CD4-positive, alpha-beta T cell treated with Interleukin-21 for 1 hour (primary cell): ENCODE measurements around the gene ITGAV.

Source experiments
- DNase-seq: peaks from one replicate; pipeline ENCODE4 v3.0.0-alpha.2; 2020

Gene ITGAV

DNA sequence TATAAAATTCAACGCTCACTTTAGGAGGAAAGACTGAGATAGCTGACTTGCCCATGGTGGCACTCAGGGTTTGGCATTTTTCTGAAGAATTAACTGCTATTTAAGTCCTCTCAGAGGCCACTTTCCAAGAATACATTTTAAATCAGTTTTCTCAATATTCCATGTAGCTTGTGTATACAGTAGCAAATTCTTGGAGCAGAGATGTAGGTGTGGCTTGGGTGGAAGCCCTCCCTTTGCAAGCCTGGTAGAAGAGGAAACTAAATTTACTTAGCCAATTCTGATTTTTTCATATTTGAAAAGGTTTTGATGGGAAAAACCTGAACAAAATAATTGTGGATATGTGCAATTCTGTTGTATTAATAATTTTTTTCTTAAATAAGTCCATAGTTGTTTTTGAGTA lies 14.0 kb upstream of the ITGAV start:
- no peak for DNase-seq

DNA sequence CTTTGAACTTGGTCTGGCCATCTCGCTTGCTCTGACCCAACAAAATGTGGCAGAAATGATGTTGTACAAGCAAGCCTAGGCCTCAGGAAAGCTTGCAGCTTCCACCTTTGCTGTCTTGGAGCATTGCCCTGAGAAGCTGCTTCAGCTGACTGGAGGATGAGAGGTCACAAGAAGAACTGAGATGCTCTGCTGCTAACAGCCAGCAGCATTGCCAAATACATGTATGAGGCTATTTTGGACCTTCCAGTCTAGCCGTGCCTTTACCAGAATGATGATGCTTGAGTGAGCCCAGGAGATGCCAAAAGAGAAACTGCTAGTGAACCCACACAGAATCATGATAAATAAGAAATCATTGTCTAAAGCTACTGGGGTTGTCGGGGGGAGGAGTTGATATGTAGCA lies 13.2 kb upstream of the ITGAV start:
- no peak for DNase-seq

DNA sequence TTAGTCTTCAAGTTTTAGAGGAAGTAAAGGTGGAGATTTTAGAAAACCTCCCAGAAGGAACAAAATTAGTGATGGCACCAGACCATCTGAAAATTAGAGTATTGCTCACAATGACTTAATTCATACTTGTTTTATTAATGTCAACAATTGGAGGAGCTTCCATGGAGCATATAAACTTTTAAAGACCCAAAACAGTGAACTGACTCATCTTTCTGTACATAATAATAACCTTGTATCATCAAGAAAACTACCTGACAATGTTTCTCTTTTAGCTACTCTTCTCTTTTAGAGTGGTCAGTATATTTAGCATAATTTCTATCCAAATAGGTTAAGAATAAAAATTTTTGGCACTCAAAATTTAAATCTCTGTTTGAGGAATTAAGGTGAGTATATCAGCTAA lies 7.2 kb upstream of the ITGAV start:
- no peak for DNase-seq

DNA sequence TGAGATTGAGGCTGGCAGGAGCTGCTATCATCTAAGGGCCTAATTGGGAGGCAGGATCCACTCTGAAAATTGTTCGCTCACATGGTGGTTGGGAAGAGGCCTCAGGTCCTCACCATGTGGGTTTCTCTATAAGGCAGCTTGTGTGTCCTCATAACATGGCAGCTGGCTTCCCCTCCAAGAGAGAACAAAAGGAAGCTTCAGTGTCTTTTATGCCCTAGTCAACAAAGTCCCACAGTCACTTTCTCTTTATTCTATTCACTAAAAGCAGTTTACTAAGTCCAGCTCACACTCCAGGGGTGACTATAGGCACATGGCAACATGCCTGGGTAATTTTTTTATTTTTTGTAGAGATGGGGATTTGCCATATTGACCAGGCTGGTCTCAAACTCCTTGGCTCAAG lies 5.8 kb upstream of the ITGAV start:
- DNase-seq: no peak

DNA sequence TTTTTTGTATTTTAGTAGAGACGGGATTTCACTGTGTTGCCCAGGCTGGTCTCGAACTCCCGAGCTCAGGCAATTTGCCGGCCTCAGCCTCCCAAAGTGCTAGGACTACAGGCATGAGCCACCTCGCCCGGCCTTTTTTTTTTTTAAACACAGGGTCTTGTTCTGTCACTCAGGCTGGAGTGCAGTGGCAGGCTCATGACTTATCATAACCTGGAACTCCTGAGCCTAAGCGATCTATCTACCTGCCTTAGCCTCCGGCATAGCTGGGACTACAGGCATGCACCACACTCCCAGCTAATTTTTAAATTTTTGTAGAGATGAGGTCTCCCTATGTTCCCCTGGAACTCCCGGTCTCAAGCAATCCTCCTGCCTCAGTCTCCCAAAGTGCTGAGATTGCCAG lies 1.4 kb upstream of the ITGAV start:
- no peak for DNase-seq

DNA sequence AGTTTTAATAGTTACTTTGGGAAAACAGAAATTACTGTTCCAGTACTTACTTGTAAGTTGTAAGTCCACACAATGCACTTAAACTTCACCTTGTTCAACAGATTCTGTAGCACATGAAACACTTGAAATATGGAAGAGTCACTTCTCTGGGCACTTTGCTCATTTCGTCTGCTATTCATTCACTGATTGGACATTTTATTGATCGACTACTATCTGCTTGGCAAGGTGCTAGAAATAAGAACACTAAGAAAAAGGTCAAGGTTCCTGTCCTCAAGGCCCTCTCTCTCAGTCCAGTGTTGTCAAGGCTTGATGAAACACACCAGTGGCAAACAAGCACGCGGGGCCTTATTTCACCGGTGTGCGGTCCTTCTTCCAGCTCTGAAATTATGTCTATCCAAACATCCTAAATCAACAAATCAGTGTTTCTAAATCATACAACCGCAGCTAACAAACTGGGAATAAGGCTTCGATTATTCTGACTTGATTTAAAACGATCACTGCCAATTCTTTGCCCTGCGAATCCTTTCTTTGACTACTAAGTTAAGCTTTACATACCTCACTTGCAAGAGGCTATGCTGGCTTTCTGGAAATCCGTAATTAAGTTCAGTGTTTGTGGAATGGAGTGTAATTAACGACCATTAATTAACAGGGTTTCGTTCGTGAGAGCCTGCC lies 780 bp upstream of the ITGAV start:
- DNase-seq: no peak

DNA sequence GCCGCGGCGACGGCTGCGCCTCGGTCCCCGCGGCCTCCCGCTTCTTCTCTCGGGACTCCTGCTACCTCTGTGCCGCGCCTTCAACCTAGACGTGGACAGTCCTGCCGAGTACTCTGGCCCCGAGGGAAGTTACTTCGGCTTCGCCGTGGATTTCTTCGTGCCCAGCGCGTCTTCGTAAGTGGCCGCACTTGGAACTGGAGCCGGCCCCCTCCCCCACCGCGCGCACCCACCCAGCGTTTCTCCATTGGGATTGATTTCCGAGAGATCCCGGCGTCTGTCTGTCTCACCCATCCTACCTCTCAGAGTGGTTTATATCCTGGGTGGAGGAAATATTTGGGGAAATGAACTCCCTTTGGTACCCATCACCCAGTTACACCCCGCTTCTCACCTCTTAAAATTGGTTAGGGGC lies 498 bp downstream of the ITGAV start:
- no peak for DNase-seq

DNA sequence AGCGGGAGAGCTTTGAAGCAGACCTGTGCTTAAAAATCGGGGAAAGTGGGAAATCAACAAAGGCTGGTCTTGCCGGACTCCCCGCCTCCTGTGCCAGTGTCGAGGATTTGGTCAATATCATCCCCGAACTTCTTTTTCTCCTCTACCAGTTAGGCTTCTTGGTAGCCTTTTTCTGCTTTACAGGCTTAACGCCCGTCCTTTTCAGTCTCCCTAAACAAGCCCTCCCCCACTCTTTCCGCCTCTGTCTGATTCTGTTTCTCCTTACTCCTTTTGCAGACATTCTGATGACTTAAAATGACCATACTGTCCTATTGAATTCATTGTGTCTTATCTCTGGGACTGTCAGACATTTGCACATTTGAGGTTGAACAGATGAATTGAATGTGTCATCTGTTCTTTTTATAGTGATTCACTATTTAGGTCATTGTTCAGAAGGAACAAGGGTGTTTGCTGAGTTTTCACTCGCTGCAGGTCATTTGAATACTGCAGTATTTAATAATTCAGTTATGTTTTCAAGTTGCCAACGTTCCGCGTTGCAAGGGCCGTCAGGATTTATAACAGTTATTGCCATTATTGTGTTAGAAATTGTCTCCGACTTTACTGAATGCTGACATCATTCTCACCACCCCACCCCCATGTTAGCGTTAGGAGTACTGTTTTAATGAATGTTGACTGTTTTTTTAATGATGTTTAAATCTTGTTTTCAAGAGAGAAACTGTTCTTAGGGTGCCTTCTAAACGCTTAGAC lies 1.1 kb downstream of the ITGAV start:
- peak; percentile 23 for DNase-seq

DNA sequence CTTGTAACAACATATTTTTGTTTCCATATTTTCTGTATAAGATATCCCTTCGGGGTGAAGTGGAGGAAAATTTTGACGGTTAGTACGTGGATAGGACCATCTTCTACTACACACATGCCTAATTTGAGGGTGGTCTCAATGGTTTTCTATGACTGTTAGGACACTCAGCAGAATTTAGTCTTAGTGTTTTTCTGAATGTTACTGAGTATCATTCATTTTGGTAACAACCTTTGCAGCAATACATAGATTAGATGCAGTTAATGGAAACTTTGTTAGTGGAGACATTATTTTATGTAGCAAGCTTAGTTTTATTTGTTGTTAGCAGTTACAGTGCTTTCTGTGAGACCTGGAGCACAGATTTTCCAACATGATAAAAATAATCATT lies 1.6 kb downstream of the ITGAV start:
- no peak for DNase-seq

DNA sequence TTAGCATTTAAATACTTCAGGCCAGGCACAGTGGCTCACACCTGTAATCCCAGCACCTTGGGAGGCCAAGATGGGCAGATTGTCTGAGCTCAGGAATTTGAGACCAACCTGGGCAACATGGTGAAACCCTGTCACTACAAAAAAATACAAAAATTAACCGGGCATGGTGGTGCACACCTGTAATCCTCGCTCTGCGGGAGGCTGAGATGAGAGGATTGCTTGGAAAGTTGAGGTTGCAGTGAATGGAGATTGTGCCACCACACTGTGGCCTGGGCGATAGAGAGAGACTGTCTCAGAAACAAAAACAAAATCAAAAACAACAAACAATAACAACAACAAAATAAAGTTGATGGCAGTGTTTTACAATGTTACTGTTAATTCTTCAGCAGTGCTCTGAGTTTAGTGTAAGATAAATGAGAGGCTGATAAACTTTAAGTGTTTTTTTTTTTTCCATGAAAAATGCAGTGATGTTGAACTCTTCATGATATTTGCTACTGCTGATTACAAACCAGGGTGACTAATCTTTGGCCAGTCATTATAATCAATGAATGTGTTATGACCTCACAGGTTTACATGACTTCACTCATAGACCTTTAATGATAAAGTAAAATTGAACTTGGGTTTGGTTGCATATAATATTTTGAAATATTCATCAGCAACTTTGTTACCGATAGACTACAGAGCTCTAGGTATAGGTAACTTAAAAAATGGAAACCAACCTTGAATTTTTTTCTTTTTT lies 2.5 kb downstream of the ITGAV start:
- no peak for DNase-seq

DNA sequence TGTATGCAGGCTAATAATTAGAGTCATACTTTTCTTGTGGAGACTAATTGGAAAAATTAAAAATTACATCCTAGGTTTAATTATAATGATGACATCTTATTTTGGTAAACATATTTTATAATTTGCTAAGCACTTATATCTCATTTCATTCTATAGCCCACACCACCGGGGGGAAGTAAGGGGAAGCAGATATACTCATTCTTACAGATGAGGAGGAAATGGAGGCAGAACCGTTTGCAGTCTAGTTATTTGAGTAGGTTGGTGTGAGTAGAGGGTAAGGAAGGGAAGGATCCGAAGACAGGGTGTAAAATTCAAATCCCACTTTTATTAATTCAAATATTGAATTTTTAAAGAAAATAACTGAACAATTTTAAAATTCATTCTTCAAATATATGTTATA lies 3.7 kb downstream of the ITGAV start:
- no peak for DNase-seq

DNA sequence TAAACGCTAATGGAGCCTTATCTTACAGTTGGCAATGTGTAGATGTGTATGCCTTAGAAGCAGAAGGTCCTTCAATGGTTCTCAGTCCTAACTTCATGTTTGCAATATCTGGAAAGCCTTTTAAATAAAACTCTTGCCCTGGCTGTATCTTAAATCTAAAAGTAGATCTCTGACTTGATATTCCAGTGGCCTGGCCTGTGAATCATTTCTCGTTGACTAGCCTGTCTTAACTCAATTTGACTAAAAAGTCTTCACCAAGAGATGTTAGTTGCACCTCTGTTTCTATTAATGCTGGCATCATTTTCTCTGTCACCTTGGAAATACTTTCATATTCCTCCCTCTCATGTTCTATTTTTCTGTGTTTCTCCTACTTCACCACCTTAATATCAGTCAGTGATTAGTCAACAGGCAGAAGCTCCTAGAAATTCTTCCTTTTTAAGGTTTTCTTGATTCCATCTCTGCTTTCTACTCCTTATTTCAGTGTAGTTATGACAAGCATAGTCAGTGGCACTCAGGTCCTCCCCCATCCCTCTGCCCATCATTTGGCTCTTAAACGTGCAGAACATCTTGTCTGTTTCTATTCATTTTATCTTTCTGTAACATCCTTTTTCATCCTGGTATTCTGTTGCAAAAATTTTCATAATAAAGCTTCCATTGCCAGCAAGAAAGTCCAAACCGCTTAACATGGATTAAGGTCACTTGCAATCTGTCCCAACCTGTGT lies 4.3 kb downstream of the ITGAV start:
- no peak for DNase-seq

DNA sequence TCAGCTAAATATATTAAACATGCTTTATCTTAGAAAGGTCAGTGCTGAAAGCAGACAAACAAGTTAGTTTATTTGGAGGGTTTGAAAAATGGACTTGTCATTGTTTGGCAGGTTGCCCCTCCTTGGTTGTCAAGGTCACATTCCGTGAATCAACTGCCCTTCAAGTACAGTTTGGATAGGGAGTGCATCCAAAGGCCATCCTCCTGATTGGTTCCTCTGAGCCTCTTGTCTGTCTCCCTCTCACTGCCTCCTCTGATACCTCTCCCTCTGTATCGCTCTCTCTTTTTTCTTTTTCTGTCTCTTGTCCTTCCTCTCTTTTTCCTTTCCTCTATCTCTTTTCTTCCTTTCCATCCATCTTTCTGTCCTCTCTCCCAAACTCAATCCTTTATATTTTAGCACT lies 5.4 kb downstream of the ITGAV start:
- no peak for DNase-seq

DNA sequence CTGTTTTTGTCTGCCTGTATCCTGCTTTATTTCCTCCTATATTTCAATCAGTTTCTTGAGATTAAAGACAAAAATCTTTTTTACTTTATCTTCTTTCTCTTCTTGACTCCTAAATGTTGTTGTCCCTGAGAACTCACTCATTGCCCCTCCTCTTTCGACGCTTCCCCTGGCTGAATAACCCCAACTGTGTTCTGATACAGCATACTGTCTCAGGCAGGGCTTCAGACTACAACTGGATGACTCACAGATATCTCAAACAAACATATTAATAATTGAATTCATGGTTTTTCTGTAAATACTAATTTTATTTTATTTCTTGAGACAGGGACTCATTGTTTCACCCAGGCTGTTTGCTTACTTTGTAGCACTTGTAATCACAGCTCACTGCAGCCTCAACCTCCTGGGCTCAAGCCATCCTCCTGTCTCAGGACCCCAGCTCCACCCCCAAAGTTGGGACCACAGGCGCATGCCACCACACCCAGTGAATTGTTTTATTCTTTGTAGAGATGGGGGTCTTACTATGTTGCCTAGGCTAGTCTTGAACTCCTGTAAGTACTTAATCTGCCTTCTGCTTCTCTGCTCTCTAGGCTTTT lies 9.4 kb downstream of the ITGAV start:
- DNase-seq: no peak

DNA sequence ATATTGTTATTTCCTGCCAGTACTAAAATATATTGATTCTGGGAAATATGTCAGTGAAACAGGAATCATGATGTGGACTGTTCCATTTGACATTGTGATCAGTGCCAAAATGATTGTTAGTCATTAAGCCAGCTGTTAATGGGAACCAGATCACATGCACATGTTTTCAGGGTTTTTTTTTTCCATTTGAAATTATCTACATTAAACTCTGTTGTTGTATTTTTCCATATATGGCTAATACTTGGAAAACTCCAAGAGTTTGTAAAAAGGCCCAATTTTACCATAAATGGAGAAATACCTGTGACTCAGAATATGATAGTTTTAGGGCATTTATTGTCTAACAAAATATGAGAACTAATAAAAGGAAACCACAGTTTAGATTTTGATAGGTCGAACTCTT lies 13.4 kb downstream of the ITGAV start:
- no peak for DNase-seq

DNA sequence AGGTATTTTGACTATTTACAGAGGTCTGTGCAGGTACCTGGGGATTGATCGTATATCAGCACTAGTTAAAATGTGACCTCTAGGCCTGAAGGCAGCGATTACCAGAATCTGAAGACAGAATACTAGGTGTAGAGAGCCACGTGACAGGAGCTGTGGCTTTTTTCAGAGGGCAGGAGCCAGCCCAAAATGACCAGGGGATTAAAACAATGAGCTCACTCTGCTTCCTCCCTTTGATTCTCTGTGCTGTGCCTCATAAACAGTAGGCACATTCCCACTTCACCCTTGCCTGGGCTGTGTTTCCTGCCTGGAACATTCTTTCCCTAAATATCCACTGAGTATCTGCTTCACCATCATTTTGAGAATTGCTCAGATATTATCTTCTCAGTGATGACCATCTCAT lies 15.2 kb downstream of the ITGAV start:
- no peak for DNase-seq

DNA sequence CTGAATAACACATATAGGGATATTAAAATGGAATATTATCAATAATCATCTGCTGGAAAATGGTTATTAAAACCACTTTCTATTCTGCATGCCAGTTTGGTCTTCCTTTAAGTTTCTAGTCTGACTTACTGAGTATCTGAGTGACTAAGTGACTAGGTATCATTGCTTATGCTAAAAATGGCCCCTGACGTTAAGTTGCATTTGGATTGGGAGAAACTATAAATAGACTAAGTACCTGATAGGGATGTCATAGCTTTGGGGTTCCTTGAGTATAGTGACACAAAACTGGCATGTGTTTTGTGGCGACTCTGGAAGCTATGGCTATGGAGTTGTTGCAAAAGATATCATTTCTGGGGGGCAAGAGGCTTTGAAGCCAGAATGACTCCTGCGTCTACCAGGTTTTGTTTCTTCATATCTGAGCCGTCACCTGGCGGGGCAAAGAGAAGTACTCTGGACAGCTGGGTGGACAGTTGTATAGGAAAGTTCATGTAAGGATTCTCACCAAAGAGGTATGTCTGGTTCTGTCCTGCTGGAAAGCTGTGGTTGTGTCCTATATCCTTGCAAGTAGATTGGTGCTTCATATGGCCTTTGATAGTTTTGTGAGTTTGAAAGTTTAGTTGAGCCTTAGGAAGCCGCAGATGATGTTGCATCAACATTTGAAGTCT lies 17.9 kb downstream of the ITGAV start:
- DNase-seq: no peak

DNA sequence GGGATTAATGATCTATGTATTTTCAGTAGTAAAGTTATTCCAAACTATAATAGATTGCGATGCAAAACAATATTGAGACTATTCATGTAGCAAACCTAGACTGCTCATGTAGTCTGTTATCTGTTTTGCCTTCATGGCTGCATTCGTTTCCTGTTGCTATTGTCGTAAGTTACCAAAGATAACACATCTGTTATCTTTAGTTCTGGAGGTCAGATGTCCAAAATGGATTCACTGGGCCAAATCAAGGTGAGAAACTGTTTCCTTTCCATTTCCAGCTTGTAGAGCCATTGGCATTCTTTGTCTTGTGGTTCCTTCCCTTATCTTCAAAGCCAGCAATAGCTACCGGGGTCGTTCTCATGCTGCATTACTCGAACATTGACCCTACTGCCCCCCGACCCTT lies 20.9 kb downstream of the ITGAV start:
- DNase-seq: no peak

DNA sequence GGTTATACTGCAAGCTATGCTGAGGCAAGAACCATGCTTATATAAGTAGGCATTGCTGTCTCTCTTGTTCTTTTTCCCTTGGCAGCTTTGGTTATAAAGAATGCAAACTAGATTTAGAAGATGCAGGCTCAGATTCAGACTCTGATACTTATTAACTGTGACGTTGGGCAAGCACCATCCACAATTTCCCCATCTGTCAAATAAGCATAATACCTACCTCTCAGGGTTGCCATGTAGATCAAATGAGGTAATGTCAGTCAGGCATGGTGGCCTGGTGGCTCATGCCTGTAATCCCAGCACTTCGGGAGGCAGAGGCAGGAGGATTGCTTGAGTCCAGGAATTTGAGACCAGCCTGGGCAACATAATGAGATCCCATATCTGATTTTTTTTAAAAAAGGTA lies 21.7 kb downstream of the ITGAV start:
- DNase-seq: no peak

DNA sequence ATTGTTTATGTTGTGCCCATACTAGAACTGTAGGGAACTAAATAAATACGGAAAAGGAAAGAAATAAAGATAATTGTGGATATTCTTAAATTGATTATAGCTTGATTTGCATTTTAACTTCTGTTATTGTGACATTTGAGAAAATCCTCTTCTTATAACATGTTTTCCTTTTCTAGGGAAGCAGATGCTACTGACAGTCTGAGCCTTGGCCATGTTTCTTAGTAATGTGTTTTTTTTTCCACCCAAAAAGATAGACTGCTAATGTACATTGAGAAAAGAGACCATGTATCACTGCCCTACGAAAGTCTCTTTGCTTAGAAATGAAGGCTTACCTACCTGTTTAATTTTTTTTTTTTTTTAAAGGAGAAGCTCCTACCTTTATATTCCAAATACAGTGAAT lies 22.2 kb downstream of the ITGAV start:
- no peak for DNase-seq

DNA sequence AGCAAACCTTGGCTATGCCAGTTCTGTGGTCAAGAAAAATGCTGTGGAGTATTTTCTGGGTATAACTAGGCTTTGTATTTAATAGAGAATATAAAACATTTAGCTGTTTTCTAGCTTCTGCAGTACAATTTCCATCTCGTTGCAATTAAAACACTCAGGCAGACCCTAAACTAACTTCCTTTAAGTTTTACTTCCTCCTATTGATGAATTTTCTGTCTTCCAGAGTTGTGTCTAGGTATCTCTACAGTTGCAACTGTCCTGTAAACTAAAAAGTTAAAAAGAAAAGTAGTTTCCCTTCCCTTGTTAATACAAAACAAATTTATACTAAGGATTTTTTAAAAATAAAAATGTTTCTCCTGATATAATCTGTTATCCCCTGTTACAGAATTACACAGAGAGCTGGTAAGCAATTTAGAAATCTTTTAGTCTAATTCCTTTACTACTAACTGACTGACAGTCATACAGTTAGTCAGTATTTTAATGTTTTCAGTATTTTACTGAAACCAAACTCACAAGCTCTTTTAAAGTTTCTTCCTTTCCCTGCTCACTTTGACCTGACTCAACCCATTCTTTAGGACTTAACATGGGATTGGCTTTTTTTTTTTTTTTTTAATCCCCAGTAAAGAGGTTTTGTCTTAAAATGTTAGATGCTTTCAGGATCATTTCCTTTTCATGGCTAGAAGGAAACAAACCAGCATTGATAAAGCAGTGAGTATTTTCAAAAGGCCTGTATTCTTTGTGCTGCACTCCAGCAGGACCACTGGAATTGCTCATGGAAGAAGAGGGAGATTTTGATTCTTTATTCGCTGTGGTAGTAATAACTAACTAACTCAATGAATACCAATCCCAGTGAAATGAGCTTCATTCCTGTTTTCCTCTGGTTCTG lies 22.9 kb downstream of the ITGAV start:
- no peak for DNase-seq

DNA sequence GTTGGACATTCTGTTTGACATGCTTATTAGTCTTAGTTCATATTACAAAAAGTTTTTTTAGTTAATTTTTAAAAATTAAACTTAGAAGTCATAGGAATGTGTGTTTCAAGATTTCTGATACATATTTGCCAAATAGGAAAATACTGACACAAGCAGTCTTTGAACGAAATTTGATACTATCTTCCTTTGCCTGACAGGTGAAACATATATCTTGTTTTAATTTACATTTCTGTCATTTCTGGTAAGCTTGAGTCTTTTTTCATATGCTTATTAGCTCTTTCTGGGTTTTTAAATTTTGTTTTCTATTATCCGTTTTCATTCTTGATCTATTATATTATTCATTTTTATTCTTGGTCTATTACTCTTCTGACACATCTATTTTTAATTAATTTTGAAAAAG lies 24.5 kb downstream of the ITGAV start:
- DNase-seq: no peak
